ENCODE measurements around the gene MRPS5.

The MRPS5 gene

GRCh38 chr2:95050385-95051300 is 71.0 kb downstream of the MRPS5 start:
- no peak overlapping the region for H3K27ac ChIP-seq
- no peaks in the 10 kb centered on the region for H3K36me3 ChIP-seq (ENCODE audit: control insufficient read depth, insufficient read depth, low read length)
- no peaks in the 10 kb centered on the region for H3K79me2 ChIP-seq
- no peaks in the 10 kb centered on the region for H3K9me3 ChIP-seq (ENCODE audit: control insufficient read depth, low read length)
- H3K4me2 ChIP-seq (ENCODE audit: low read length), result no peak overlapping the region
- no peak overlapping the region for H3K4me3 ChIP-seq (ENCODE audit: low read depth, low read length)
- H3K9ac ChIP-seq, result no peak overlapping the region
- peaks cover 4% of the 10 kb centered on the region for H3K4me1 ChIP-seq
- H2AFZ ChIP-seq, result no peak overlapping the region
- no peaks in the 10 kb centered on the region for H3K27me3 ChIP-seq (ENCODE audit: control insufficient read depth, insufficient read depth, low read length)
- TF ChIP-seq CTCF (IDR thresholded peaks at IDR 0.05), result no peak

GRCh38 chr2:95049961-95050360 is 71.6 kb downstream of the MRPS5 start:
- Histone ChIP-seq H3K9ac (no peak overlapping the region), H3K4me3 (ENCODE audit: low read depth, low read length) (no peak overlapping the region), H3K79me2 (no peaks in the 10 kb centered on the region), H3K9me3 (ENCODE audit: control insufficient read depth, low read length) (no peaks in the 10 kb centered on the region), H3K27me3 (ENCODE audit: control insufficient read depth, insufficient read depth, low read length) (no peaks in the 10 kb centered on the region), H3K27ac (no peak overlapping the region), H2AFZ (no peak overlapping the region), H3K4me1 (peaks cover 4% of the 10 kb centered on the region), H3K4me2 (ENCODE audit: low read length) (no peak overlapping the region), H3K36me3 (ENCODE audit: control insufficient read depth, insufficient read depth, low read length) (no peaks in the 10 kb centered on the region)
- no peak for TF ChIP-seq CTCF (IDR thresholded peaks at IDR 0.05)

GRCh38 chr2:95049683-95049955 is 72.0 kb downstream of the MRPS5 start:
- H3K4me2 ChIP-seq (ENCODE audit: low read length), result no peak overlapping the region
- H3K79me2 ChIP-seq, result no peaks in the 10 kb centered on the region
- H3K9me3 ChIP-seq (ENCODE audit: control insufficient read depth, low read length), result no peaks in the 10 kb centered on the region
- H3K4me1 ChIP-seq, result peaks cover 4% of the 10 kb centered on the region
- no peaks in the 10 kb centered on the region for H3K36me3 ChIP-seq (ENCODE audit: control insufficient read depth, insufficient read depth, low read length)
- H3K27ac ChIP-seq, result no peak overlapping the region
- no peak overlapping the region for H2AFZ ChIP-seq
- no peaks in the 10 kb centered on the region for H3K27me3 ChIP-seq (ENCODE audit: control insufficient read depth, insufficient read depth, low read length)
- no peak overlapping the region for H3K9ac ChIP-seq
- no peak overlapping the region for H3K4me3 ChIP-seq (ENCODE audit: low read depth, low read length)
- TF ChIP-seq CTCF (IDR thresholded peaks at IDR 0.05), result no peak

- TF ChIP-seq CTCF (IDR thresholded peaks at IDR 0.05), result no peak
- no peak overlapping the region for H2AFZ ChIP-seq
- peaks cover 4% of the 10 kb centered on the region for H3K4me1 ChIP-seq
- no peaks in the 10 kb centered on the region for H3K9me3 ChIP-seq (ENCODE audit: control insufficient read depth, low read length)
- no peaks in the 10 kb centered on the region for H3K27me3 ChIP-seq (ENCODE audit: control insufficient read depth, insufficient read depth, low read length)
- no peak overlapping the region for H3K4me3 ChIP-seq (ENCODE audit: low read depth, low read length)
- H3K79me2 ChIP-seq, result no peaks in the 10 kb centered on the region
- H3K36me3 ChIP-seq (ENCODE audit: control insufficient read depth, insufficient read depth, low read length), result no peaks in the 10 kb centered on the region
- no peak overlapping the region for H3K4me2 ChIP-seq (ENCODE audit: low read length)
- no peak overlapping the region for H3K9ac ChIP-seq
- H3K27ac ChIP-seq, result no peak overlapping the region
Measured at GRCh38 chr2:95048825-95049682, 72.6 kb downstream of the MRPS5 start.

Data from parathyroid adenoma (tissue), 2 donors.